Measurements from ENCODE around the gene DKK2. TPM values are rescaled to one million over a fixed set of nuclear protein-coding genes. Genes with fewer than 3 reads are reported as not detected.

The DKK2 gene
- total RNA-seq, 1 experiment from 2014 or later = not detected

- intact Hi-C loops (cut with micrococcal nuclease) = no loop called here
- Histone ChIP-seq H3K4me2 (ENCODE audit: low read length) (no peak overlapping the region), H3K79me2 (ENCODE audit: low read length) (no peaks in the 10 kb centered on the region), H3K9me2 (replicated peaks; ENCODE audit: low read length) (no peaks in the 10 kb centered on the region), H3K9ac (ENCODE audit: low read length) (no peak overlapping the region), H3K4me3 (ENCODE audit: low read length) (no peak overlapping the region), H2AFZ (ENCODE audit: low read length) (no peak overlapping the region), H3K4me1 (ENCODE audit: insufficient read depth, low read length) (no peaks in the 10 kb centered on the region), H4K20me1 (ENCODE audit: low read length) (no peaks in the 10 kb centered on the region), H3F3A (ENCODE audit: low read length, unreplicated experiment) (no peaks in the 10 kb centered on the region), H3K9me3 (ENCODE audit: low read length) (no peaks in the 10 kb centered on the region), H3K27ac (ENCODE audit: low read length) (no peak overlapping the region), H3K36me3 (ENCODE audit: low read depth, low read length) (no peaks in the 10 kb centered on the region), H3K27me3 (ENCODE audit: low read length) (peaks cover 50% of the 10 kb centered on the region)
- DNase-seq (no peak), ATAC-seq (no peak)
- TF ChIP-seq, protein P1, sequence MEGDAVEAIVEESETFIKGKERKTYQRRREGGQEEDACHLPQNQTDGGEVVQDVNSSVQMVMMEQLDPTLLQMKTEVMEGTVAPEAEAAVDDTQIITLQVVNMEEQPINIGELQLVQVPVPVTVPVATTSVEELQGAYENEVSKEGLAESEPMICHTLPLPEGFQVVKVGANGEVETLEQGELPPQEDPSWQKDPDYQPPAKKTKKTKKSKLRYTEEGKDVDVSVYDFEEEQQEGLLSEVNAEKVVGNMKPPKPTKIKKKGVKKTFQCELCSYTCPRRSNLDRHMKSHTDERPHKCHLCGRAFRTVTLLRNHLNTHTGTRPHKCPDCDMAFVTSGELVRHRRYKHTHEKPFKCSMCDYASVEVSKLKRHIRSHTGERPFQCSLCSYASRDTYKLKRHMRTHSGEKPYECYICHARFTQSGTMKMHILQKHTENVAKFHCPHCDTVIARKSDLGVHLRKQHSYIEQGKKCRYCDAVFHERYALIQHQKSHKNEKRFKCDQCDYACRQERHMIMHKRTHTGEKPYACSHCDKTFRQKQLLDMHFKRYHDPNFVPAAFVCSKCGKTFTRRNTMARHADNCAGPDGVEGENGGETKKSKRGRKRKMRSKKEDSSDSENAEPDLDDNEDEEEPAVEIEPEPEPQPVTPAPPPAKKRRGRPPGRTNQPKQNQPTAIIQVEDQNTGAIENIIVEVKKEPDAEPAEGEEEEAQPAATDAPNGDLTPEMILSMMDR (conservative IDR thresholded peaks at IDR 0.05; ENCODE audit: low read depth, low read length) = no peak
- TF ChIP-seq EZH2phosphoT487 (IDR thresholded peaks at IDR 0.05; ENCODE audit: borderline replicate concordance, low read length) = no peak
- no peak for TF ChIP-seq EZH2 (IDR thresholded peaks at IDR 0.05; ENCODE audit: low read length, unreplicated experiment)
- POLR2A ChIA-PET (ENCODE audit: unreplicated experiment) = no interaction called here
- no TSS peak for BruUV-seq (replicated peaks)
- CTCF ChIA-PET = no interaction called here
Observed at GRCh38 chr4:106996490-106996889, 39.6 kb downstream of the DKK2 start.

DNA sequence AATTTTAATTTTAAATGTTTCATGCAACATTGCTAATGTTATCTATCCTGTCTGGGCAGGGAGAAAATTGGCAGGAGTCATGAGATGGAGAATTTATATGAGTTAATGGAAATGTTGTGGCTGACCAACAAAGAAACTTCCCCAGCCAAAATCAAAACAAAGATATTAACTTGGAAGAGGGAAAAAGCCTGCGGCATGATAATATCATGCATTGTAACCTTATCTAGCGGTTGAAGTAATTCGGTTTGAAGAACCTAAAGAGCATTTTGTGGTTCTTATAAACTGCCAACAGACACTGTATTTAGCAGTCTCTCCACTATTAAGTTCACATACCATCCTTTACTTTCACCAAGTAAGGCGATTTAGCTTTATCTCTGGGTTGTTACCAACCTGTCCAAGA is 42.3 kb downstream of the DKK2 start:
- no peak overlapping the region for H3K9ac ChIP-seq (ENCODE audit: low read length)
- H3K4me2 ChIP-seq (ENCODE audit: low read length) = no peak overlapping the region
- no peaks in the 10 kb centered on the region for H3K79me2 ChIP-seq (ENCODE audit: low read length)
- no peak overlapping the region for H3K4me3 ChIP-seq (ENCODE audit: low read length)
- no peaks in the 10 kb centered on the region for H4K20me1 ChIP-seq (ENCODE audit: low read length)
- H3K27me3 ChIP-seq (ENCODE audit: low read length) = peaks cover 42% of the 10 kb centered on the region
- no peaks in the 10 kb centered on the region for H3K9me2 ChIP-seq (replicated peaks; ENCODE audit: low read length)
- H3K9me3 ChIP-seq (ENCODE audit: low read length) = no peaks in the 10 kb centered on the region
- no peak for ATAC-seq
- intact Hi-C loops (cut with micrococcal nuclease) = no loop called here
- POLR2A ChIA-PET (ENCODE audit: unreplicated experiment) = no interaction called here
- CTCF ChIA-PET = no interaction called here
- H3F3A ChIP-seq (ENCODE audit: low read length, unreplicated experiment) = no peaks in the 10 kb centered on the region
- DNase-seq = no peak
- no peak overlapping the region for H2AFZ ChIP-seq (ENCODE audit: low read length)
- BruUV-seq (replicated peaks) = no TSS peak
- no peak overlapping the region for H3K27ac ChIP-seq (ENCODE audit: low read length)
- TF ChIP-seq EZH2 (IDR thresholded peaks at IDR 0.05; ENCODE audit: low read length, unreplicated experiment) = no peak
- TF ChIP-seq, protein P1 (conservative IDR thresholded peaks at IDR 0.05; ENCODE audit: low read depth, low read length) = no peak
- TF ChIP-seq EZH2phosphoT487 (IDR thresholded peaks at IDR 0.05; ENCODE audit: borderline replicate concordance, low read length) = no peak
- H3K36me3 ChIP-seq (ENCODE audit: low read depth, low read length) = no peaks in the 10 kb centered on the region
- no peaks in the 10 kb centered on the region for H3K4me1 ChIP-seq (ENCODE audit: insufficient read depth, low read length)

DNA sequence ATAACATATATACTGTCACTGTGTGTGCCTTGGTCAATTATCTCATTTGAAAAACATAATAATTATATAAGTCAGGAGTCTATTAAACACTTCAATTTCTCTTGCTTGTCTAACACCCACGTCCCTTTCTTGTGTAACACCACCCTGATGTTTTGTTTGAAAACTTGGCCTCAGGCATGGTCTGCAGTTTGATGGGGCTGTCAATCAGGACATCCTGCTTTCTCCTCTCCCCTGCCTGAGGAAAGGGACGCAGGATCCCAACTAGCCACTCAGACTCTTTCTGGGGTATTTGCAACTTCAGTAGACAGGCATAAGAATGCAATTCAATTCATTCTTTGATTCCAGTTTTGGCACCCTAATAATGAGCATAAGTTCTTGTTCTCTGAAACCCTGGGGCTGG is 48.8 kb downstream of the DKK2 start:
- Histone ChIP-seq H3K9me3 (ENCODE audit: low read length) (no peaks in the 10 kb centered on the region), H3K9me2 (replicated peaks; ENCODE audit: low read length) (no peaks in the 10 kb centered on the region), H3K79me2 (ENCODE audit: low read length) (no peaks in the 10 kb centered on the region), H3K27me3 (ENCODE audit: low read length) (0 out of 2 replicates have a peak, but pooled peaks cover 2% of the 10 kb centered on the region), H3K9ac (ENCODE audit: low read length) (no peak overlapping the region), H3K4me3 (ENCODE audit: low read length) (no peak overlapping the region), H3K4me1 (ENCODE audit: insufficient read depth, low read length) (no peaks in the 10 kb centered on the region), H3K4me2 (ENCODE audit: low read length) (no peak overlapping the region), H3K36me3 (ENCODE audit: low read depth, low read length) (no peaks in the 10 kb centered on the region), H4K20me1 (ENCODE audit: low read length) (no peaks in the 10 kb centered on the region), H3F3A (ENCODE audit: low read length, unreplicated experiment) (no peaks in the 10 kb centered on the region), H2AFZ (ENCODE audit: low read length) (no peak overlapping the region), H3K27ac (ENCODE audit: low read length) (no peak overlapping the region)
- CTCF ChIA-PET = no interaction called here
- no peak for ATAC-seq
- no TSS peak for BruUV-seq (replicated peaks)
- intact Hi-C loops (cut with micrococcal nuclease) = no loop called here
- POLR2A ChIA-PET (ENCODE audit: unreplicated experiment) = no interaction called here
- TF ChIP-seq, protein P1 (conservative IDR thresholded peaks at IDR 0.05; ENCODE audit: low read depth, low read length) = no peak
- no peak for TF ChIP-seq EZH2phosphoT487 (IDR thresholded peaks at IDR 0.05; ENCODE audit: borderline replicate concordance, low read length)
- no peak for TF ChIP-seq EZH2 (IDR thresholded peaks at IDR 0.05; ENCODE audit: low read length, unreplicated experiment)
- no peak for DNase-seq

Data from PC-3 (cell line).